Activated T-helper 1 cell treated with anti-CD3 and anti-CD28 coated beads, Interleukin-12 subunit alpha, Interleukin-12 subunit beta, Interleukin-2, Interleukin-4 antibody, amounts not matched to agents 30 ng/mL and 10 ng/mL and 1 ng/mL, durations not matched to agents 14 hours and 24 hours and 36 hours (primary cell): ENCODE data around the gene PDK3. TPM values are rescaled to one million over a fixed set of nuclear protein-coding genes. Genes with fewer than 3 reads are reported as not detected.

Source experiments
- DNase-seq: peaks from one replicate; pipeline ENCODE4 v3.0.0; 2021; ENCODE audit warnings: low spot score
- H3K27ac Mint-ChIP-seq: one replicate; pipeline ENCODE4 v1.8.0; 2021; ENCODE audit warnings: mild to moderate bottlenecking, mixed read lengths
- H3K27me3 Mint-ChIP-seq: one replicate; pipeline ENCODE4 v1.8.0; 2022; ENCODE audit warnings: mild to moderate bottlenecking, moderate library complexity, mixed read lengths; ENCODE audit not compliant: insufficient read depth
- H3K36me3 Mint-ChIP-seq: one replicate; pipeline ENCODE4 v1.8.0; 2021; ENCODE audit warnings: low read depth, mixed read lengths
- H3K4me1 Mint-ChIP-seq: one replicate; pipeline ENCODE4 v1.8.0; 2021; ENCODE audit warnings: low read depth, mixed read lengths
- H3K4me3 Mint-ChIP-seq: one replicate; pipeline ENCODE4 v1.8.0; 2021; ENCODE audit warnings: mild to moderate bottlenecking, moderate library complexity, mixed read lengths
- H3K9me3 Mint-ChIP-seq: one replicate; pipeline ENCODE4 v1.8.0; 2021; ENCODE audit warnings: mixed read lengths
- intact Hi-C: fragments of 100-400 bp; cut with micrococcal nuclease; formaldehyde crosslinking; loops from one replicate; pipeline ENCODE4 v1.15.1; 2024
- total RNA-seq: library from RNA; stranded (reverse); gene quantifications from 2 replicates; pipeline ENCODE4 v1.2.3, GENCODE V29; 2022

Gene PDK3
- total RNA-seq, 1 donor from 2014 or later: 24.1 TPM

DNA sequence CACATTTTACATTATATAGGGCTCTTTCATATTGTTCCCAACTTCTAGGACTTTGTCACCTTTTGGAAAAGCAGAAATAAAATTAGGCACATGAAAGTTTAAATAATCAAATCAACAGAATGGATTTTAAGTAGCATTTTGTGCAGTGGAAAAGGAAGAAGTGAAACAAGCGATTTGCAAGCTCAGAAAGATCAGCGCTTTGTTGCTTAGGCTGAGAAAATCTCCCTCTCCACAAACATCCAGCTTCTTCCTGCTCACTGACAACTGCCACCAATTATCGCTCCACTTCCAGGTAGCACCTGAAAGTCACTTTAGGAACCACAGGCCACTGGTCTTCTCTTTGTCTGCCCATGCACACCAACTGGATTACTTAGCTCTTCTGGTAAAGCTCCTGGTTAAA, 2.0 kb upstream of the PDK3 start:
- H3K4me3 Mint-ChIP-seq: no peak overlapping the region
- H3K9me3 Mint-ChIP-seq: no peaks in the 10 kb centered on the region
- no peak for DNase-seq
- peaks cover 28% of the 10 kb centered on the region for H3K4me1 Mint-ChIP-seq
- H3K36me3 Mint-ChIP-seq: no peaks in the 10 kb centered on the region
- no peak overlapping the region for H3K27ac Mint-ChIP-seq
- H3K27me3 Mint-ChIP-seq: peaks cover 2% of the 10 kb centered on the region
- intact Hi-C loops: no loop called here

- Mint-ChIP-seq H3K36me3 (peaks cover 2% of the 10 kb centered on the region), H3K9me3 (no peaks in the 10 kb centered on the region), H3K27me3 (peaks cover 2% of the 10 kb centered on the region), H3K4me1 (peaks cover 33% of the 10 kb centered on the region), H3K27ac (peak overlapping the region; percentile 87), H3K4me3 (peak overlapping the region; percentile 85)
- no peak for DNase-seq
- intact Hi-C loops: no loop called here
These were observed 619 bp upstream of the PDK3 start for GRCh38 chrX:24464498-24464835.

DNA sequence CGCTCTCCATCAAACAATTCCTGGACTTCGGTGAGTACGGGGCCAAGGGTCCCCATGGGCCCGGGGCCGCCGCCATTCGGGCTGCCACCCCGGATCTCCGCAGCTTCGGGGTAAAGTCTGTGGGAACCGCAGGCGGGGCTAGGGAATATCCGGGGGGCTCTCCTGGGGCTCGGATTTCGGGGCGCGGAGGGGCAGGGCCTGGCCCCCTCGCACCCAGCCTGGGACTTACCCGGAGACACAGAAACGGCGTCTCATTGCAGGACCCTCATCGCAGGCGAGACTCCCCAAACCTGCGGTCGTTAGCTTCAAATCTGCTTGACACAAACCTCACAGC, 413 bp downstream of the PDK3 start:
- DNase-seq: peak; percentile 0
- Mint-ChIP-seq H3K27ac (peak overlapping the region; percentile 44), H3K4me3 (peak overlapping the region; percentile 85), H3K4me1 (peaks cover 33% of the 10 kb centered on the region), H3K27me3 (no peaks in the 10 kb centered on the region), H3K36me3 (peaks cover 2% of the 10 kb centered on the region), H3K9me3 (no peaks in the 10 kb centered on the region)
- intact Hi-C loops: loop anchor here (1.0 kb wide), 2 partner anchors 9 to 14 kb away; no protein-coding TSS in a partner anchor

DNA sequence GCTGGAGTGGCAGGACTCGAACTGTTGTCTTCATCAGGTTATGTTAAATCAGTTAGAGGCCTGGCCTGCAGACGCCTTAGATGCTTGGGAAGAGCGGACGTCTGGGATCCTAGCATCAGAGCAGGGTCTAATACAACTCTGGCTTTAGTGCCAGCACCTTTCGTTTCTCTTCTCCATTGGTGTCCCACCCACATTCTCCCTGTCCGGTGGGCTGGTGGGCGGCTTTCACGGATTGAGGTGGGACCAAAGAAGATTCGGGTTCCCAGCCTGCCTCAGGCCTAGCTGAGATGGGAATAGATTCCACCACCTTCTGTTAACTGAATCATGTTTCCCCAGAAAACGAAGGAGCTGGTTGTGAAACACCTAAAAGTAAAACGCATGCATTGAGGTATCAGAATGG, 939 bp downstream of the PDK3 start:
- Mint-ChIP-seq H3K4me1 (peaks cover 36% of the 10 kb centered on the region), H3K27me3 (no peaks in the 10 kb centered on the region), H3K4me3 (peak overlapping the region; percentile 85), H3K9me3 (no peaks in the 10 kb centered on the region), H3K27ac (peak overlapping the region; percentile 44), H3K36me3 (peaks cover 2% of the 10 kb centered on the region)
- intact Hi-C loops: loop anchor here (2.0 kb wide), 1 partner anchor 29 kb away; no protein-coding TSS in a partner anchor
- no peak for DNase-seq

- no peaks in the 10 kb centered on the region for H3K27me3 Mint-ChIP-seq
- DNase-seq: no peak
- H3K27ac Mint-ChIP-seq: peak overlapping the region; percentile 48
- H3K36me3 Mint-ChIP-seq: peaks cover 2% of the 10 kb centered on the region
- intact Hi-C loops: no loop called here
- peaks cover 47% of the 10 kb centered on the region for H3K4me1 Mint-ChIP-seq
- H3K4me3 Mint-ChIP-seq: peak overlapping the region; percentile 11
- no peaks in the 10 kb centered on the region for H3K9me3 Mint-ChIP-seq
These were observed 3.2 kb downstream of the PDK3 start for GRCh38 chrX:24468245-24468644.

GRCh38 chrX:24471808-24472207, 6.7 kb downstream of the PDK3 start:
- no peak for DNase-seq
- Mint-ChIP-seq H3K27me3 (peaks cover 2% of the 10 kb centered on the region), H3K9me3 (no peaks in the 10 kb centered on the region), H3K4me3 (peak overlapping the region; percentile 25), H3K27ac (peak overlapping the region; percentile 20), H3K36me3 (peaks cover 5% of the 10 kb centered on the region), H3K4me1 (peaks cover 42% of the 10 kb centered on the region)
- intact Hi-C loops: no loop called here

- peak overlapping the region; percentile 58 for H3K27ac Mint-ChIP-seq
- H3K9me3 Mint-ChIP-seq: no peaks in the 10 kb centered on the region
- H3K4me1 Mint-ChIP-seq: peaks cover 55% of the 10 kb centered on the region
- H3K36me3 Mint-ChIP-seq: peaks cover 3% of the 10 kb centered on the region
- H3K4me3 Mint-ChIP-seq: no peak overlapping the region
- intact Hi-C loops: no loop called here
- peaks cover 2% of the 10 kb centered on the region for H3K27me3 Mint-ChIP-seq
- DNase-seq: no peak
These were observed 10.4 kb downstream of the PDK3 start for GRCh38 chrX:24475480-24475879.

DNA sequence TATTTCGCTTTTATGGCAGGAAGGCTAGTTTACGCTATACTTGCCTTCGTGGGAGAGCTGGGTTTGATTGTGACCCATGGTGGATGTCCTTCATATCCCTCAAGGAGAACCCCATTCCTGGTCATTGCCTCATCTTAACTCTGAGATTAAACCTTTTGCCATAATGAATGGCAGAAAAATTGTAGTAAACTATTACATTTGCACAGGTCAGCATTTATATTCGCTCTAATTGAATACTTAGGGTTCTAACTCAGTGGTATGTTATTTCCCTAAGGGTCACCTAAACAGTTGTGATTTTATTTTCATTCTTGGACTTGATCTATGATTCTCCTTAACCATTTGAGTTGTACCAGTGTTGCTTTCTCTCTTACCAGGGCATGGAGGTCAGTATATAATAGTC, 13.4 kb downstream of the PDK3 start:
- intact Hi-C loops: no loop called here
- H3K27ac Mint-ChIP-seq: peak overlapping the region; percentile 92
- H3K27me3 Mint-ChIP-seq: peaks cover under 1% of the 10 kb centered on the region
- H3K4me1 Mint-ChIP-seq: peaks cover 52% of the 10 kb centered on the region
- peaks cover 10% of the 10 kb centered on the region for H3K9me3 Mint-ChIP-seq
- no peak for DNase-seq
- peaks cover 10% of the 10 kb centered on the region for H3K36me3 Mint-ChIP-seq
- H3K4me3 Mint-ChIP-seq: peak overlapping the region; percentile 65

- DNase-seq: peak; percentile 71
- no peaks in the 10 kb centered on the region for H3K27me3 Mint-ChIP-seq
- peaks cover 11% of the 10 kb centered on the region for H3K36me3 Mint-ChIP-seq
- peak overlapping the region; percentile 92 for H3K27ac Mint-ChIP-seq
- peaks cover 45% of the 10 kb centered on the region for H3K4me1 Mint-ChIP-seq
- H3K4me3 Mint-ChIP-seq: peak overlapping the region; percentile 65
- H3K9me3 Mint-ChIP-seq: peaks cover 10% of the 10 kb centered on the region
- intact Hi-C loops: loop anchor here (1.0 to 10.0 kb wide), 7 partner anchors 14 to 815 kb away; partner anchors contain the start of genes PDK3, PRDX4 and SAT1
These were observed 14.8 kb downstream of the PDK3 start for GRCh38 chrX:24479924-24480323.

- Mint-ChIP-seq H3K4me3 (peak overlapping the region; percentile 65), H3K4me1 (peaks cover 45% of the 10 kb centered on the region), H3K27ac (peak overlapping the region; percentile 92), H3K36me3 (peaks cover 9% of the 10 kb centered on the region), H3K9me3 (peaks cover 10% of the 10 kb centered on the region), H3K27me3 (no peaks in the 10 kb centered on the region)
- intact Hi-C loops: loop anchor here (1.0 to 10.0 kb wide), 6 partner anchors 14 to 816 kb away; partner anchors contain the start of genes PRDX4 and SAT1
- no peak for DNase-seq
These were observed 15.3 kb downstream of the PDK3 start for GRCh38 chrX:24480400-24480865.

- Mint-ChIP-seq H3K27me3 (no peaks in the 10 kb centered on the region), H3K9me3 (peaks cover 10% of the 10 kb centered on the region), H3K36me3 (peaks cover 8% of the 10 kb centered on the region), H3K4me1 (peaks cover 32% of the 10 kb centered on the region), H3K27ac (no peak overlapping the region), H3K4me3 (no peak overlapping the region)
- DNase-seq: no peak
- intact Hi-C loops: loop anchor here (5.0 to 10.0 kb wide), 4 partner anchors 111 to 818 kb away; partner anchors contain the start of genes PRDX4 and SAT1
These were observed 17.8 kb downstream of the PDK3 start for GRCh38 chrX:24482823-24483415.

DNA sequence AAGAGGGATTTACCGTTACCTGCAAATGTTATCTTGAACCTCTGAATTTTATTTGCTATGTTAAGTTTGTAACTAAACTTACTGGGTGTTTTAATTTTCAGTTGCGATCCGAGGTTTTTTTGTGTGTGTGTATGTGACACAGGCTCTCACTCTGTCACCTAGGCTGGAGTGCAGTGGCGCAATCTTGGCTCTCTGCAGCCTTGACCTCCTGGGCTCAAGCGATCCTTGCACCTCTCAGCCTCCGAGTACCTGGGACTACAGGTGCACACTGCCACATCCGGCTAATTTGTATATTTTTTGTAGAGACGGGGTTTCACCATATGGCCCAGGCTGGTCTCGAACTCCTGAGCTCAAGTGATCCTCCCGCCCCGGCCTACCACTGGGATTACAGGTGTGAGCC, 18.5 kb downstream of the PDK3 start:
- peaks cover 10% of the 10 kb centered on the region for H3K36me3 Mint-ChIP-seq
- no peaks in the 10 kb centered on the region for H3K27me3 Mint-ChIP-seq
- no peak for DNase-seq
- H3K27ac Mint-ChIP-seq: no peak overlapping the region
- H3K4me3 Mint-ChIP-seq: no peak overlapping the region
- peaks cover 28% of the 10 kb centered on the region for H3K4me1 Mint-ChIP-seq
- H3K9me3 Mint-ChIP-seq: peaks cover 10% of the 10 kb centered on the region
- intact Hi-C loops: loop anchor here (5.0 to 10.0 kb wide), 4 partner anchors 111 to 819 kb away; partner anchors contain the start of genes PRDX4 and SAT1

DNA sequence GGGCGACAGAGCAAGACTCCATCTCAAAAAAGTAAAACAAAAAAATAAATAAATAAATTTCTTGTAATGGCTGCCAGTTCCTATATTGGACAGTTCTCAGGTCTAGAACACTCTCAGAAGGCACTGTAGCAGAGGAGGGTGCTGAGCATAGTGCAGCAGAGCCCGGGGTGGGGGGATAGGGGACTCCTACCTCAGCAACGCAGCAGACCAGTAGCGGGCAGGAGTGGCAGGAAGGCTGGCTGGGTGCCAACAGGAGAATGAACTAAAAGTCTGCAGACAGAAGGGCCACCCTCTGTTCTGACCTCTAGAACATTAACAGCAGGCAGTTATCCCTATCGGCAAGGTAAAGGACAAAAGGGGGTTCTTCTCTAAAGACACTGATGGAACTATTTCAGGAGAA, 20.2 kb downstream of the PDK3 start:
- no peak for DNase-seq
- Mint-ChIP-seq H3K27ac (no peak overlapping the region), H3K36me3 (peaks cover 10% of the 10 kb centered on the region), H3K27me3 (no peaks in the 10 kb centered on the region), H3K4me1 (peaks cover 16% of the 10 kb centered on the region), H3K9me3 (peaks cover 10% of the 10 kb centered on the region), H3K4me3 (no peak overlapping the region)
- intact Hi-C loops: loop anchor here (10.0 kb wide), 1 partner anchor 821 kb away; the partner anchor contains the start of gene PRDX4
